ENCODE data around the gene RGS10.

RGS10 gene

DNA sequence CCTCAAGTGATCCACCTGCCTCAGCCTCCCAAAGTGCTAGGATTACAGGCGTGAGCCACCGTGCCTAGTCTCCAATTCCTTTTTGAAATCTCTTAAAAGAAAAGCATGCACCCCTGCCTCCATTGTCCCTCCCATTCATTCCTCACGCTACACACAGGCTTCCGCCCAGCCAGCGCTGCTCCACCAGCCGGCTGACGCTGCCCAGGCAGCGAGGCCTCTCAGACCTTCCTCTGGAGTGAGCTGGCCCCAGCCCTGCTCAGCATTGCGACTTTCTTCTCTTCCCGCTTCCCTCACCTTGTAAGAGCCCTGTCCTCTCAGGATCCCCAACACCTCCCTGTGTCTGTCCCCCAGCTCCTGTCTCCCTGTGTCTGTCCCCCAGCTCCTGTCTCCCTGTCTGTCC, 23.6 kb downstream of the RGS10 start:
- Histone ChIP-seq H3K27me3 (replicated peaks) (no peaks in the 10 kb centered on the region), H3K27ac (no peak overlapping the region), H3K4me3 (ENCODE audit: low read depth, low read length) (no peak overlapping the region), H3K36me3 (replicated peaks) (peaks cover 3% of the 10 kb centered on the region)
- no peak for DNase-seq
- in situ Hi-C loops (cut with HindIII; ENCODE audit: low pct_ligation_motif_present, low sequenced_read_pairs): no loop called here
- TF ChIP-seq, protein P1, sequence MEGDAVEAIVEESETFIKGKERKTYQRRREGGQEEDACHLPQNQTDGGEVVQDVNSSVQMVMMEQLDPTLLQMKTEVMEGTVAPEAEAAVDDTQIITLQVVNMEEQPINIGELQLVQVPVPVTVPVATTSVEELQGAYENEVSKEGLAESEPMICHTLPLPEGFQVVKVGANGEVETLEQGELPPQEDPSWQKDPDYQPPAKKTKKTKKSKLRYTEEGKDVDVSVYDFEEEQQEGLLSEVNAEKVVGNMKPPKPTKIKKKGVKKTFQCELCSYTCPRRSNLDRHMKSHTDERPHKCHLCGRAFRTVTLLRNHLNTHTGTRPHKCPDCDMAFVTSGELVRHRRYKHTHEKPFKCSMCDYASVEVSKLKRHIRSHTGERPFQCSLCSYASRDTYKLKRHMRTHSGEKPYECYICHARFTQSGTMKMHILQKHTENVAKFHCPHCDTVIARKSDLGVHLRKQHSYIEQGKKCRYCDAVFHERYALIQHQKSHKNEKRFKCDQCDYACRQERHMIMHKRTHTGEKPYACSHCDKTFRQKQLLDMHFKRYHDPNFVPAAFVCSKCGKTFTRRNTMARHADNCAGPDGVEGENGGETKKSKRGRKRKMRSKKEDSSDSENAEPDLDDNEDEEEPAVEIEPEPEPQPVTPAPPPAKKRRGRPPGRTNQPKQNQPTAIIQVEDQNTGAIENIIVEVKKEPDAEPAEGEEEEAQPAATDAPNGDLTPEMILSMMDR (IDR thresholded peaks at IDR 0.05; ENCODE audit: low read depth, low read length, missing control alignments): no peak

DNA sequence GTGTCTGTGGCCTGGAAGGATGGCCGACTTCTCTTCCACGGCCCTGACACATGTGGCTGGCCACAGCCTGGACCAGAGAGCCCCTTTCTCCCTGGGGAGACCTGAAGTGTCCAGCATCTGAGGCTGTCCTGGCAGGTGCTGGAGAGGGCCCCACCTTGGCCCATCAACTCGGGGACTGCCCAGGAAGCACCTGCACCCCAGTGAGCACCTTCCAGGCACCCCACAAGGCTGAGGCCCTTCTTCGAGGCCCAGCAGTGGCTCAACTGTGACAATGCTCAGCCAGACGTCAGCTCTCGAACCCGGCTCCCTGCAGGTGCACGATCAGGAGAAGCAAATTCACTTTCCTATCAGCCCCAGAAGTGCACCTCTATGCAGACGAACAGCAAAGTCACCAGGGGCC, 24.3 kb downstream of the RGS10 start:
- TF ChIP-seq, protein P1 (IDR thresholded peaks at IDR 0.05; ENCODE audit: low read depth, low read length, missing control alignments): no peak
- in situ Hi-C loops (cut with HindIII; ENCODE audit: low pct_ligation_motif_present, low sequenced_read_pairs): no loop called here
- no peak for DNase-seq
- H3K36me3 ChIP-seq (replicated peaks): peaks cover 2% of the 10 kb centered on the region
- H3K27me3 ChIP-seq (replicated peaks): no peaks in the 10 kb centered on the region
- no peak overlapping the region for H3K4me3 ChIP-seq (ENCODE audit: low read depth, low read length)
- peak overlapping the region; percentile 69 for H3K27ac ChIP-seq

DNA sequence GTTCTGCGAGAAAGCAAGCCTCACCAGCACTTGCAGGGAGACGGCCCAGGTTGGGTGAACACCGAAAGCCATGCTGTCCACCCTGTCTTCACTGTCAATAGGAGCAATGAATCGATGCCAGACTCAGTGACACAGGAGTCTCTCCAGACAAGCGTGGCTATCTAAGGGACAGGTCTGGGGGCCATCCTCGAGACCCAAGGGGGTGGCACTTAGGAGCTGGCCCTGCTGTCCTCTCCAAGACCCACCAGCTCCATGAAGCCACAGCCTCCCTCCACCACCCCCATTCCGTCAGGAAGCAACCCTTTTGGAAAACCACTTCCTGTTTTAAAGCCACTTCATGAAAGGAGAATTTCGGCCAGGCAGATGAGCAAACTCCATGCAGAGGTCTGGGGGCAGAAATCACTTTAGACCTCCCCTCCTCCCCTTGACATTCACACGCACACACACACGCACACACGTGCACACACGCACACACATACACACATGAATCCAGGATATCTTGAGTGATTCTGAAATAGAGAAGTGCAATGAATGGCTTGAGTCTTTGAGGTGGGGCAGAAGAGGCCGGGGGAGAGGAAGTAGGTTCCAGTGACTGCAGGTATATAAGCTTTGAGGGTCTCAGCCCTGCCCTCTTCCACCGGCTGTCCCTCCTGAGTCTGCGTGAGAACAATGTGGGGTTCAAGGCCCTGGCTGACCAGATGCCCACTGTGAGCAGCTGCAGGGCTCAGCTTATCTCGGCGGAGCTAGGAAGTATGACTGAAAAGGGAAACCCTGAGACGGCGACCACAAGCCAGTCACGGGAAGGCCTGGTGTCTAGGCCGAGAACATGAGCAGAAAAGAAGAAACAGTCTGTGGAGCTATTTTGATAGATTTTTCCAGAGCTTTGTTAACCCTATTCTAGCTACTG, 25.0 kb downstream of the RGS10 start:
- peaks cover 2% of the 10 kb centered on the region for H3K36me3 ChIP-seq (replicated peaks)
- DNase-seq: peak; percentile 86
- H3K27me3 ChIP-seq (replicated peaks): no peaks in the 10 kb centered on the region
- H3K4me3 ChIP-seq (ENCODE audit: low read depth, low read length): no peak overlapping the region
- in situ Hi-C loops (cut with HindIII; ENCODE audit: low pct_ligation_motif_present, low sequenced_read_pairs): no loop called here
- TF ChIP-seq, protein P1 (IDR thresholded peaks at IDR 0.05; ENCODE audit: low read depth, low read length, missing control alignments): no peak
- H3K27ac ChIP-seq: peak overlapping the region; percentile 69

DNA sequence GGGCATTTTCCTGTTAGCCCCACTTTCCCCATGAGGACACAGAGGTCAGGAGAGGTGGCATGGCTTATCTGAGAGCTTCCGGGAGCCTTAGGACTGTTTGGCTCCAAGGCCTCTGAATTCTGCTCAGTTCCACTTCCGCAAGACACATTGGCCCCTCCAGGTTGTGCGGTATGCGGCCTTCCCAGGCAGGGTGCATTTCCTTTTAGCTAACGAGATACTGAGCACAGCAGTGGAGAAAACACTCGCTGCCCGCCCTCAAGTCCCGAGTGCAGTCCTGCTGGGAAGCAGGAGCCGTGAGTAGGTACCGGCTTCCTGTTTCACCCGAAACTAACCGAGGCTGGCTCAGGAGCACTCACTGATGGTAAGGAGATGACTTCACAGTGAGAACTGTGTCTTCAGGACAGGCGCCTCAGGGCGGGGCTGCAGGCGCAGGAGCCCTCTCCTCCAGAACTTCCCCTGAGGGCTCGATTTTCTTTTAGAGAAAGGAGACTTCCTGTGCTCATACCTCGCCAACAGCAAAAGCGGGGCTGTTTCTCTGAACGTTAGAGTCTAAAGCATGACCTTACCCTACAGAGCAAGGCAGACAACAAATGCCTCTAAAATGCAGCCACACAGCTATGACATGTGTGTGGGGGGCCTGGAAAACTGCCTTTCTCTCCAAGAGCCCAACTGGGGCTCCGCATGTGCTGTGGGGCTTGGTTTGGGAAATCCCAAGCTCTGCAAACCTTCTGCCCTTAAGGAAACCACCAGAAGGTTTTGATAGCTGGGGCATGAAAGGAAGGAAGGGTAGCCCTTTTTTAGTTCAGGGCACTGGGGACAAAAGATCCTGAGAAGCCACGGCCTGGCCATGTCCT, 25.9 kb downstream of the RGS10 start:
- in situ Hi-C loops (cut with HindIII; ENCODE audit: low pct_ligation_motif_present, low sequenced_read_pairs): no loop called here
- Histone ChIP-seq H3K27ac (peak overlapping the region; percentile 69), H3K27me3 (replicated peaks) (no peaks in the 10 kb centered on the region), H3K36me3 (replicated peaks) (peaks cover 3% of the 10 kb centered on the region), H3K4me3 (ENCODE audit: low read depth, low read length) (no peak overlapping the region)
- TF ChIP-seq, protein P1 (IDR thresholded peaks at IDR 0.05; ENCODE audit: low read depth, low read length, missing control alignments): no peak
- DNase-seq: no peak

DNA sequence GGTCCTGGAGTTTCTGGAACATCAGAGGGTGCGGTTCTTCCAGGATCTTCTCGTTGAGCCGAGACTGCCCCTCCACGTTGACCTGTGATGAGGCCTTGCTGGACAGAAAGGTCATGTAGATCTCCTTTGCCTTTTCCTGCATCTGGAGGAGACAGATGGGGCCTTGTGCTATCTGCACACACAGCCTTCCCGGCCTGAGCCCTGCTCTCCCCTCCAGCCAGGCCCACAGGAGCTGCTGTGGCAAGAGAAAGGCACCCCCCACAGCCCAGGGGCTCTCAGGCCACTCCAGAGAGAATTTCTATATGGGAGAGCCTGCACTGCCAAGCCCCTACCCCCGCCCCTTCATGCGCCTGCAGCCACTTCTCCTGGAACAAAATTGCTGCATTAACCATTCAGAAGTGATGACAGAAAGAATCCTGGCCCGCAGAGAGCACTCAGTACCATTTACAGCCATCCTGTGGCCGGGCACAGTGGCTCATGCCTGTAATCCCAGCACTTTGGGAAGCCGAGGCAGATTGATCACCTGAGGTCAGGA, 26.9 kb downstream of the RGS10 start:
- H3K27me3 ChIP-seq (replicated peaks): no peaks in the 10 kb centered on the region
- in situ Hi-C loops (cut with HindIII; ENCODE audit: low pct_ligation_motif_present, low sequenced_read_pairs): no loop called here
- H3K4me3 ChIP-seq (ENCODE audit: low read depth, low read length): no peak overlapping the region
- TF ChIP-seq, protein P1 (IDR thresholded peaks at IDR 0.05; ENCODE audit: low read depth, low read length, missing control alignments): no peak
- no peak overlapping the region for H3K27ac ChIP-seq
- H3K36me3 ChIP-seq (replicated peaks): peaks cover 5% of the 10 kb centered on the region
- DNase-seq: no peak

Data from brain microvascular endothelial cell (primary cell).